GM23248 (cell line): ENCODE results near the gene MYH9.

Source experiments
- EZH2 ChIP-seq: fragments of 200-600 bp; sonication (generic); IDR thresholded peaks from 2 replicates; pipeline ENCODE4 v1.6.1; 2018; ENCODE audit warnings: antibody characterized with exemption, mild to moderate bottlenecking; ENCODE audit not compliant: insufficient read depth, poor library complexity, severe bottlenecking
- EZH2phosphoT487 ChIP-seq: fragments of 200-600 bp; sonication (generic); IDR thresholded peaks from 2 replicates; pipeline ENCODE4 v1.6.1; 2018; ENCODE audit warnings: antibody characterized with exemption, moderate library complexity, mild to moderate bottlenecking, low read depth; ENCODE audit not compliant: insufficient read depth

DNA sequence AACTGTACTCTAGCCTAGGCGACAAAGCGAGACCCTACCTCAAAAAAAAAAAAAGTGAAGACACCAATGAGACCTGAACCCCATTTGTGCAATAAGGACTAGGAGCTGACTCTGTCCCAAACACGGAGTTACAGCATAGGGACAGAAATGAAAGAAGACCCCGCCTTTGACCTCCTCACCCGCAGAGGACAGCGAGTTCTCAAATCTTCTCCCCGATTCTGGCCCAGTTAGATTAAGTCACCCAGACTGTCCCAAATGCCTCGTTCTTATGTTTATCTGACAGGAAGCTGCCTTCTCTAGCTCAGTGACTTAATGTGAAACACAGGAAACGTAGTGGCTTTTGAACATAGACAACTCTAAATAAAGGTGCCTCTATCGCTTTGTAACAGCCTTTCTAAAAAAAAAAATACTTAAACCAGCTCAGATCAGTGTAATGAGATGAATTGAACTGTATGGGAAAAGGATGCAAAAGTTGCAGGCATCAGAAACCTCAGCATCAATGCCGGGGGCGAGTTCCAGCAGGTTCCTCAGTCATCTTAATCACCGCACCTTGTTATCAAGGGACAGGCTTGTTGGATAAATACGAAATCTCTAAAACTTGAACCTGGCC is 10.6 kb downstream of the MYH9 start:
- no peak for TF ChIP-seq EZH2
- TF ChIP-seq EZH2phosphoT487 = no peak
